Ovary (tissue), 9 donors: ENCODE measurements around the gene MVD. TPM values are rescaled to one million over a fixed set of nuclear protein-coding genes. Genes with fewer than 3 reads are reported as not detected.

Experiments
- DNase-seq, 5 donors: peaks; one replicate each; pipeline ENCODE4 v3.0.0-alpha.2; 2019 to 2020
- H3K27ac ChIP-seq, 2 donors: fragments of 200-600 bp; one replicate each; pipeline versions ENCODE4 v1.5.1 to v1.8.0; 2019 to 2022
- H3K27me3 ChIP-seq: fragments of 200-600 bp; one replicate; pipeline ENCODE4 v1.8.0; 2022
- H3K36me3 ChIP-seq: fragments of 200-600 bp; sonication (generic); one replicate; pipeline ENCODE4 v1.5.1; 2019
- H3K4me1 ChIP-seq: one replicate; pipeline ENCODE4 v1.8.1; 2013; ENCODE audit warnings: mild to moderate bottlenecking, moderate library complexity; ENCODE audit not compliant: insufficient read depth
- H3K4me3 ChIP-seq: fragments of 200-600 bp; sonication (generic); one replicate; pipeline ENCODE4 v1.5.1; 2017
- H3K9me3 ChIP-seq, 2 donors: fragments of 200-600 bp in 1 of 2; sonication (generic) in 1 of 2; one replicate each; pipeline versions ENCODE4 v1.5.1 to v1.8.1; 2013 to 2019; ENCODE audit warnings: mild to moderate bottlenecking in 1 of 2, moderate library complexity in 1 of 2
- EP300 ChIP-seq: sonication (generic); formaldehyde crosslinking; IDR thresholded peaks from one replicate; pipeline ENCODE4 v1.6.1; 2017; ENCODE audit warnings: antibody characterized with exemption
- POLR2A ChIP-seq: fragments of 450-650 bp; IDR thresholded peaks from one replicate; pipeline ENCODE4 v1.6.1; 2017; ENCODE audit warnings: antibody characterized with exemption, mild to moderate bottlenecking, moderate library complexity
- WGBS, 3 donors: extraction: QIAGEN DNeasy Blood & Tissue Kit in 1 of 3; methylation state at CpG; one replicate each; pipeline versions ENCODE4 v1.1.5 to v1.1.7; 2013 to 2017; 5-methylcytosine and 5-hydroxymethylcytosine counted together
- intact Hi-C, 4 donors: fragments of 100-400 bp; cut with DNase I; formaldehyde crosslinking; loops; one replicate each; pipeline versions ENCODE4 v1.11.0 to v1.15.1; 2022 to 2023
- polyA plus RNA-seq, 2 donors: library from polyadenylated mRNA; stranded (reverse); fragments of 200-250 nt in 1 of 2; fragments of 350-450 nt in 1 of 2; fragmentation: Illumina TruSeq in 1 of 2; extraction: RNeasy Lipid Tissue Mini Kit (QIAGEN cat#74804) in 1 of 2; gene quantifications; one replicate each; pipeline ENCODE4 v1.2.3, GENCODE V29; 2013 to 2014
- total RNA-seq, 7 donors: library from RNA; depleted of rRNA in 2 of 7; stranded (reverse); fragments of >200 nt in 2 of 7; fragmentation: NEBNext Ultra II Directional in 3 of 7; extraction: Animal tissue kit (Norgen Biotek cat#: 25700) in 3 of 7; gene quantifications; one replicate each; pipeline versions ENCODE4 v1.1.0 to v1.2.4, GENCODE V29; 2016 to 2023
- TF ChIP-seq, protein P1 (sequence below), 3 donors: fragments of 450-650 bp in 2 of 3; fragments of 200-600 bp in 1 of 3; IDR thresholded peaks; one replicate each; pipeline versions ENCODE4 v1.5.1 to v1.8.0; 2016 to 2022; ENCODE audit warnings: antibody characterized with exemption in 3 of 3, mild to moderate bottlenecking in 1 of 3
- donor health status: DM: no; HTN: no; CAD: no; lungs with moderate emphysema.
- donor health status: DM: no; HTN: no; CAD: no.
- donor health status: Bipolar disorder and iron deficiency.
- donor health status: DM: yes; HTN: yes; CAD: no.
- donor health status: DM: no; HTN: no; CAD: no.
- donor health status: DM: yes; HTN: yes; CAD: no.

Gene MVD
- total and polyA plus RNA-seq, 9 donors: 9.1 to 135 (median 20.9) TPM

DNA sequence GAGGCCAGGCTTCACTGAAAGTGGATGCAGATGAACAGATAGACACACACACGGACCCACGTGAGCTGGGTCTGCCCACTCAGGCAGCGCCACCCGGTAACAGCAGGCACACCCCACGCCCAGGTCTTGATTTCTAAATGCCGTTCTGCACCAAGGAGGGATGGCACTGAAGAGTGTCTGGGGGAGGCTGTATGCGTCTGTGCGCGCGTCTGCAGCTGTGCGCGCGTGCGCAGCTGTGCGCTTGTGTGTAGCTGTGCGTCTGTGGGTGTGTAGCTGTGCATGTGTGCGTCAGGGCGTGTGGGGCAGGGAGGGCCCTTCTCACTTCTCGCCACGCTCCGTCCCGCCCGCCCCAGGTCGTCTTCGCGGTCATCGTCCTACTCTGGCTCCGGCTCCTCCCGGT, 40.0 kb downstream of the MVD start:
- H3K27ac ChIP-seq: no peak overlapping the region
- no peaks in the 10 kb centered on the region for H3K27me3 ChIP-seq
- no peak for DNase-seq
- TF ChIP-seq, protein P1, sequence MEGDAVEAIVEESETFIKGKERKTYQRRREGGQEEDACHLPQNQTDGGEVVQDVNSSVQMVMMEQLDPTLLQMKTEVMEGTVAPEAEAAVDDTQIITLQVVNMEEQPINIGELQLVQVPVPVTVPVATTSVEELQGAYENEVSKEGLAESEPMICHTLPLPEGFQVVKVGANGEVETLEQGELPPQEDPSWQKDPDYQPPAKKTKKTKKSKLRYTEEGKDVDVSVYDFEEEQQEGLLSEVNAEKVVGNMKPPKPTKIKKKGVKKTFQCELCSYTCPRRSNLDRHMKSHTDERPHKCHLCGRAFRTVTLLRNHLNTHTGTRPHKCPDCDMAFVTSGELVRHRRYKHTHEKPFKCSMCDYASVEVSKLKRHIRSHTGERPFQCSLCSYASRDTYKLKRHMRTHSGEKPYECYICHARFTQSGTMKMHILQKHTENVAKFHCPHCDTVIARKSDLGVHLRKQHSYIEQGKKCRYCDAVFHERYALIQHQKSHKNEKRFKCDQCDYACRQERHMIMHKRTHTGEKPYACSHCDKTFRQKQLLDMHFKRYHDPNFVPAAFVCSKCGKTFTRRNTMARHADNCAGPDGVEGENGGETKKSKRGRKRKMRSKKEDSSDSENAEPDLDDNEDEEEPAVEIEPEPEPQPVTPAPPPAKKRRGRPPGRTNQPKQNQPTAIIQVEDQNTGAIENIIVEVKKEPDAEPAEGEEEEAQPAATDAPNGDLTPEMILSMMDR (IDR thresholded peaks at IDR 0.05): no peak
- no peak for TF ChIP-seq EP300
- intact Hi-C loops: no loop called here
- H3K9me3 ChIP-seq: no peaks in the 10 kb centered on the region
- H3K4me1 ChIP-seq: peaks cover 2% of the 10 kb centered on the region
- WGBS, 3 donors: 93 to 94% (median 93%) methylated on average over 29 of the region's 29 CpGs
- no peak overlapping the region for H3K4me3 ChIP-seq
- H3K36me3 ChIP-seq: no peaks in the 10 kb centered on the region

- no peak for TF ChIP-seq POLR2A
- TF ChIP-seq, protein P1 (IDR thresholded peaks at IDR 0.05): no peak
- no peak for TF ChIP-seq EP300
- Histone ChIP-seq H3K9me3 (no peaks in the 10 kb centered on the region), H3K27me3 (no peaks in the 10 kb centered on the region), H3K36me3 (no peaks in the 10 kb centered on the region), H3K4me1 (peaks cover 2% of the 10 kb centered on the region), H3K27ac (no peak overlapping the region), H3K4me3 (no peak overlapping the region)
- 88 to 91% (median 90%) methylated on average over 19 of the region's 19 CpGs for WGBS, 3 donors
- intact Hi-C loops: no loop called here
- no peak for DNase-seq
Observed at GRCh38 chr16:88622125-88622524, 40.8 kb downstream of the MVD start.

DNA sequence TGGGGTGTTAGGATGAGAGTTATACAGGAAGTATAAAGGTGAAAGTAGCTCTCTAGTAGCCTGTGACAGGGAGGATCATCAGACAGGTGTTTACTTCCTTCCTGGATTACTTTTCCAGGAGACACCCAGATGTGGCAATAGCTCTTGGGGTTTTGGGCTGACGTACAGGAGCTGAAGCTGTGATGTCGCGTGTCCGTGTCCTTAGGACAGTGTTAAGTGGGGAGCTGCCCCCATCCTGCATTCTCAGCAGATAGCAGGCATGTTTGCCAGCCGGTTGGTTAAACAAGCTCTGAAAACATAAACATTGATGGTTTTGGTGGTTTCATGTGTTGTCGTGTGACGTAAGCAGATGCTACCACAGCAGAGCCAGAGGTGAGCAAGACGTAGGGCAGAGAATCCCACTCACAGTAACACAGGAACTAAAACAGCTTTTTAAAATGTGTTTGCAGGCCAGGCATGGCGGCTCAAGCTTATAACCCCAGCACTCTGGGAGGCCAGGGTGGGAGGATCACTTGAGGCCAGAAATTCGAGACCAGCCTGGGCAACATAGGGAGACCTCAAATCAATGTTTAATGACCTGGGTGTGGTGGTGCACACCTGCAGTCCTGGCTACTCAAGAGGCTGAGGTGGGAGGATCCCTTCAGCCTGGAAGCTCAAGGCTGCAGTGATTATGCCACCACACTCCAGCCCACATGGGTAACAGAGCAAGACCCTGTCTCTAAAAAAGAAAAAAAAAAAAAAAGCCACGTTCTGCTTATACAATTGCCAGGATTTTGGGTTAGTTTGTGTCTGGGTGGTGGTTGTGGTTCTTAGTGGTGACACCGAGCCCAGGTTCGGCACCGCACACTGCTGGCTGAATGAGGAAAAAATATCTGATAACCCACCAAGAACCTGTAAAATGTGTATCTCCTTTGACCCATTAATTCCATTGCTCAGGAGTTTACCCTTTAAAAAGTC, 42.8 kb downstream of the MVD start:
- Histone ChIP-seq H3K4me3 (no peak overlapping the region), H3K9me3 (no peaks in the 10 kb centered on the region), H3K36me3 (no peaks in the 10 kb centered on the region), H3K27me3 (no peaks in the 10 kb centered on the region), H3K4me1 (peaks cover 4% of the 10 kb centered on the region), H3K27ac (no peak overlapping the region)
- WGBS, 3 donors: 83 to 92% (median 88%) methylated on average over 14 of the region's 14 CpGs
- DNase-seq: no peak
- intact Hi-C loops: no loop called here
- TF ChIP-seq POLR2A (no peak), EP300 (no peak)
- TF ChIP-seq, protein P1 (IDR thresholded peaks at IDR 0.05): no peak

GRCh38 chr16:88618956-88619667, 43.8 kb downstream of the MVD start:
- Histone ChIP-seq H3K4me1 (peaks cover 10% of the 10 kb centered on the region), H3K36me3 (no peaks in the 10 kb centered on the region), H3K27me3 (no peaks in the 10 kb centered on the region), H3K4me3 (no peak overlapping the region), H3K9me3 (no peaks in the 10 kb centered on the region), H3K27ac (no peak overlapping the region)
- WGBS, 3 donors: 90 to 95% (median 91%) methylated on average over 19 of the region's 19 CpGs
- intact Hi-C loops: no loop called here
- no peak for DNase-seq
- TF ChIP-seq, protein P1 (IDR thresholded peaks at IDR 0.05): no peak
- TF ChIP-seq EP300 (no peak), POLR2A (no peak)
